ENCODE measurements around the gene NSD1.

NSD1 gene

DNA sequence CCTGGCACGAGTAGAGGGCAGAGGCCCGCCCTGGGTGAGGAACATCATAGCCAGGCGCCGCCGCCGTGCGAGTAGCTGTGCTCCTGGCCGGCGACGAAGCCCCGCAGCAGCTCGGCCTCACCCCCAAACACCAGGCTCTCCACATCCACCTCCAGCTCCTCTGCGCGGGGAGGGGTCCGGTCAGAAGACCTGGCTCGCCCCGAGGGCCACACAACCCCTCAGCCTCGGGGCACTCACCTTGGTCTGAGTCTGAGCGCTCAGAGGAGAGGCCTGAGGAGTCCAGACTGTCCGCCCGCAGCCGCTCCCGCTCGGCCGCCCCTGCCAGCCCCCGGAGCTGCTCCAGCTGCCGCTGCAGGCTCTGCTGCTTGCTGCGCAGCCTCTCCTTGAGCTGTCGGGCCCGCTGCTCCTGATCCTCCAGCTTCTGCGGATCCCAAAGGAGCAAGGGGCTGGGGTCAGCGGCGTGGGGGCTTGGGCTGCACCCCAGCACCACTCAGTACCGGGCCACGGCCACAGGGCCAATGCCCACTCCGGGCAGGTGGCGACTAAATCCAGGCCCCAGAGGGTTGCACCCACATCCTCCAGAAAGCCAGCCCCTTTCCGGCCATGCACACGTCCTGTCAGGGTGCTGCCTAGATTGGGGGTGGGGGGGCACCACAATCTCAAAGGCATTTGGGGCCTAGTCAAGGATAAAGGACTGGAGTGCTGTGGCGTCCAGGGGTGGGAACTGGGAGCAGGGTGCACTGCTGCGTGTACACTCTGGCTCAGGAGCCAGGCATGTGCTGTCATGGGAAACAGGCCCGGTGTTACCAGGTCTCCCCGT, 174.2 kb downstream of the NSD1 start:
- in situ Hi-C loops (cut with MboI; ENCODE audit: low pct_unique_long_range_greater_than_20kb, low sequenced_read_pairs, unreplicated experiment), result no loop called here
- DNase-seq (ENCODE audit: low spot score), result no peak
- TF ChIP-seq, protein P1, sequence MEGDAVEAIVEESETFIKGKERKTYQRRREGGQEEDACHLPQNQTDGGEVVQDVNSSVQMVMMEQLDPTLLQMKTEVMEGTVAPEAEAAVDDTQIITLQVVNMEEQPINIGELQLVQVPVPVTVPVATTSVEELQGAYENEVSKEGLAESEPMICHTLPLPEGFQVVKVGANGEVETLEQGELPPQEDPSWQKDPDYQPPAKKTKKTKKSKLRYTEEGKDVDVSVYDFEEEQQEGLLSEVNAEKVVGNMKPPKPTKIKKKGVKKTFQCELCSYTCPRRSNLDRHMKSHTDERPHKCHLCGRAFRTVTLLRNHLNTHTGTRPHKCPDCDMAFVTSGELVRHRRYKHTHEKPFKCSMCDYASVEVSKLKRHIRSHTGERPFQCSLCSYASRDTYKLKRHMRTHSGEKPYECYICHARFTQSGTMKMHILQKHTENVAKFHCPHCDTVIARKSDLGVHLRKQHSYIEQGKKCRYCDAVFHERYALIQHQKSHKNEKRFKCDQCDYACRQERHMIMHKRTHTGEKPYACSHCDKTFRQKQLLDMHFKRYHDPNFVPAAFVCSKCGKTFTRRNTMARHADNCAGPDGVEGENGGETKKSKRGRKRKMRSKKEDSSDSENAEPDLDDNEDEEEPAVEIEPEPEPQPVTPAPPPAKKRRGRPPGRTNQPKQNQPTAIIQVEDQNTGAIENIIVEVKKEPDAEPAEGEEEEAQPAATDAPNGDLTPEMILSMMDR (IDR thresholded peaks at IDR 0.05; ENCODE audit: extremely low read depth, insufficient read depth, missing control alignments), result no peak

DNA sequence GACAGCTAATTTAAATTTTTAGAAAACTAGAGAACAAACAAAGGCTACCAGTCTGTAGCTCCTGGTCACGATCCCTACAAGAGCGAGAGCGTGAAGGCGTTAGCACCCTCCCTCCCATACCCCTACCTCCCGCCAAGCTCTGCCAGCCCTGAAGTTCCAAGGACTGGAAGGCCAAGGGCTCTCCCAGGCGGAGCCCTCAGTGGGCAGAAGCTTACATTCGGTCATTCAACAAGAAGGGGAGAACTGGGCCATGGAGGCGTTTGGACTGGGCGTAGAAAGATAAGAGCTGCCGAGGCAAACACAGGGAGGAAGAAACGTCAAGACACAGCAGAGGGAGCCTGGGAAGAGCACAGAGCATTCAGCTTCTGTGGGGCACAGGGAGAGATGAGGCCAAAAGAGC, 175.2 kb downstream of the NSD1 start:
- TF ChIP-seq, protein P1 (IDR thresholded peaks at IDR 0.05; ENCODE audit: extremely low read depth, insufficient read depth, missing control alignments), result no peak
- in situ Hi-C loops (cut with MboI; ENCODE audit: low pct_unique_long_range_greater_than_20kb, low sequenced_read_pairs, unreplicated experiment), result no loop called here
- DNase-seq (ENCODE audit: low spot score), result no peak

DNA sequence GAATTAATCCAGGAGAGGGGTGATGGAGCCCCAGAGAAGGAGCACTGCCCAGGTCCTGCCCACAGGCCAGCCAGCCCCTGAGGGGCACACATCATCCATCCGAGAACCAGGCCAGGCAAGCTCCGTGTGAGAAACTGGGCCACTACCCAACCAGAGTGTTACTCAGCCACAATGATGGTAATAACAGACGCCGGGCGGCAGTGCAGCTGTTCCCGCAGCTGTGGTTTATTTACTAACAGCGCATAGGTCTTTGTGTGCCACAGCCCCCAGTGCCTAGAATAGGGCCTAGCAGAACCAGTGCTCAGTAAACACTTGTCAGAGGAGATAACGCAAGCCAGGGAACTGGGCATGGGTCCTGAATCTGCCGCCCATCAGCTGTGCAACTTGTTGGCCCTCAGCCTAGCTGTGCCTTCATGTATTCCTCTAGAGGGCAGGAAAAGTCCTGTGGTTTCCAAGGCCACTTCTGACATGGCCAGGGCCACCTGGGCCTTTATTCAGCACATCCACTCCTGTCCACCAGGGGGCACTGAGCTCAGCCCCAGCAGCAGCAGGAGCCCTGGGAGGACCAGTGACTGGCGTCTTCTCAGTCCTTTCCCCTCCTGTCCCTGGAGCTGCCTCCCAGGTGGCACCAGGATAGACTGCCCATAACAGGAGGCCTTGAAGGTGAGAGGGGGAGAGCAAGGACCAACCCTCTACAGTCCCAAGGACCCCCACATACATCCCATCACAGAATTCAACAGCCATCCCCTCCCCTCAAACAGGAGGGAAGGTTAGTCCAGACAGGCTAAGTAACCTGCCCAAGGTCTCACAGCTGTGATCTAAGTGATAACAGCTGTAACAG, 176.0 kb downstream of the NSD1 start:
- peak; percentile 79 for DNase-seq (ENCODE audit: low spot score)
- TF ChIP-seq, protein P1 (IDR thresholded peaks at IDR 0.05; ENCODE audit: extremely low read depth, insufficient read depth, missing control alignments), result peak; percentile 91
- in situ Hi-C loops (cut with MboI; ENCODE audit: low pct_unique_long_range_greater_than_20kb, low sequenced_read_pairs, unreplicated experiment), result no loop called here

DNA sequence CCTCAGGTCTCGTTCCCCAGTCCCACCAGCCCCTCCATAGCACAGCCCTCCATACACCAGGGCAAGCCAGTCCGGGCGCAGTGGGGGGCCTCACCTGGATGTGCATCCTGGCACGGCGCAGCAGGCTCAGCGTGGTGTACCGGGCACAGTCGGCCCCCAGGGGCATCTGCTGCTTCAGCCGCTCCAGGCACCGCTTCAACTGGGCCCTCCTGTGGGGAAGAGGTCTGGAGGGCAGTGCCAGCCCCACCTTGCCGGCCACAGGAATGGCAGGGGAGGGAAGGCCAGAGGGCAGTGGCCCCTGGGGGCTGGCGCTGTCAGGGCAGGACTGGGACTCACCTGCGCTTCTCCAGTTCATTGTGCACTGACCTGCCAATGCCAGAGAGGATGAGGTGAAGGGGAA, 176.8 kb downstream of the NSD1 start:
- no peak for DNase-seq (ENCODE audit: low spot score)
- in situ Hi-C loops (cut with MboI; ENCODE audit: low pct_unique_long_range_greater_than_20kb, low sequenced_read_pairs, unreplicated experiment), result no loop called here
- TF ChIP-seq, protein P1 (IDR thresholded peaks at IDR 0.05; ENCODE audit: extremely low read depth, insufficient read depth, missing control alignments), result no peak

DNA sequence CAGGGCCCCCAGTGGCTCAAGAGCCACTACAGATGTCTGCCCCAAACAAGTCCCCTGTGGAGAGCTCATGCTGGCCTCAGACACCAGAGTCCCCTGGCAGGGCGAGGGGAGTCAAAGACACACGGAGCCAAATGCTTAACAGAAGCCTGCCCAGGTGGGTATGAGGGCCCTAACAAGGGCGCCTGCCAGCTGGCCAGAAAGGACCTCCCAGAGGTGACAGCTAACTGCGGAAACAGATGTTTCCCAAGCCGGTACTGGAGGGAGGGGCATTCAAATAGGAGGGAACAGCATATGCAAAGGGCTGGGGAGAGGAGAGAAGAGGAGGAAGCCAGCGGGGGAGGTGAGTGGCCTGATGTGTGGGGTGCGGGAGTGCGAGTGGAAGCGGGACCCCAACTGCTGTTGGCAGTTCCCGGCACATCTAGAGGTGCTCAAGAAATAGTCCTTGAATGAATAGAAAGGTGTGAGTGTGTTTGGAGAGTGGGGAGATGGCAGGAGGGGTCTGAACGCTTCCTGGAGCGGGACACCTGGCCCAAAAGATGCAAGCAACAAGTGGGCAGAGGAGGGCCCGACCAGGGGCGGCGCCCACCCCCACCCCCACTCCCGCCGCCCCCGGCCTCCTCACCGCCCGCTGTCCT, 177.3 kb downstream of the NSD1 start:
- no peak for DNase-seq (ENCODE audit: low spot score)
- in situ Hi-C loops (cut with MboI; ENCODE audit: low pct_unique_long_range_greater_than_20kb, low sequenced_read_pairs, unreplicated experiment), result no loop called here
- TF ChIP-seq, protein P1 (IDR thresholded peaks at IDR 0.05; ENCODE audit: extremely low read depth, insufficient read depth, missing control alignments), result no peak

DNA sequence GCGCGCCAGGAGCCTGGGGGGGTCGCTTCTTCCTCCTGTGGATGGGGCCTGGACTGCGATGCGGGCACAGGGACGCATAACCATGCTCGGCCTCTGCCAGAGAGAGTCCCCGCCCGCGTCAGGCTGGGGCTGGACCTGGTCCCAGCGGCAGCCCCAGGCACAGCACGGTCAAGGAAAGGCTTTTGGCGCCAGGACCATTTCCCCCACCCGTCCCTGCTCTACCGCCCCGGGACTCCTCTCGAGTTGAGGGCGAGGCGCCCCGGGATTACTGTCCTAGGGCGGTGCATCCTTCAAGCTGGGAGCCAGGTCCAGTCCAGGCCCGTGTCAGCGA, 177.8 kb downstream of the NSD1 start:
- in situ Hi-C loops (cut with MboI; ENCODE audit: low pct_unique_long_range_greater_than_20kb, low sequenced_read_pairs, unreplicated experiment), result no loop called here
- no peak for DNase-seq (ENCODE audit: low spot score)
- TF ChIP-seq, protein P1 (IDR thresholded peaks at IDR 0.05; ENCODE audit: extremely low read depth, insufficient read depth, missing control alignments), result no peak

Measured in GM13977 (cell line).